CD4-positive, alpha-beta T cell (primary cell): Measurements from ENCODE around the gene ERCC5. TPM values are rescaled to one million over a fixed set of nuclear protein-coding genes. Genes with fewer than 3 reads are reported as not detected.
A peak's percentile ranks its signal among the peaks of the same experiment; 100 is the strongest.

Experiments used
- ATAC-seq: fragments of 200-7000 bp; cut with Tn5 transposase; one replicate; pipeline ENCODE4 v1.10.0; 2022; ENCODE audit warnings: mild to moderate bottlenecking; ENCODE audit not compliant: poor library complexity
- CTCF ChIA-PET: fragments of 350-600 bp; sonication (Branson Sonifier 250); formaldehyde crosslinking; loops from one replicate; lab custom pipeline; 2021; ENCODE audit warnings: antibody characterized with exemption, inconsistent platforms; lab: Charles Lee
- POLR2A ChIA-PET: fragments of 350-600 bp; sonication (Branson Sonifier 250); formaldehyde crosslinking; loops from one replicate; lab custom pipeline; 2021; ENCODE audit warnings: antibody characterized with exemption, inconsistent platforms; lab: Charles Lee
- DNase-seq, 14 experiments: peaks; one replicate each; pipeline ENCODE4 v3.0.0-alpha.2; 2013 to 2020; ENCODE audit warnings: mixed read lengths in 2 of 14
- H3K27ac ChIP-seq, 2 donors: one replicate each; pipeline versions ENCODE4 v1.5.1 to v1.7.0; 2013; ENCODE audit warnings: low read length in 2 of 2, low read depth in 1 of 2, mild to moderate bottlenecking in 1 of 2
- H3K27me3 ChIP-seq, 2 experiments: 1 replicate in 1 of 2; 2 replicates in 1 of 2; pipeline versions ENCODE4 v1.6.1 to v1.7.0; 2013; ENCODE audit warnings: low read length in 2 of 2, control low read depth in 1 of 2, mild to moderate bottlenecking in 1 of 2, moderate library complexity in 1 of 2; ENCODE audit not compliant: insufficient read depth in 2 of 2, control insufficient read depth in 1 of 2
- H3K36me3 ChIP-seq: one replicate; pipeline ENCODE4 v1.6.1; 2013; ENCODE audit warnings: low read length, control low read depth; ENCODE audit not compliant: insufficient read depth
- H3K4me1 ChIP-seq: one replicate; pipeline ENCODE4 v1.6.1; 2013; ENCODE audit warnings: low read length, control low read depth; ENCODE audit not compliant: insufficient read depth
- H3K4me3 ChIP-seq: one replicate; pipeline ENCODE4 v1.5.1; 2013; ENCODE audit warnings: mild to moderate bottlenecking, low read length, moderate library complexity
- H3K9me3 ChIP-seq, 2 experiments: 1 replicate in 1 of 2; 2 replicates in 1 of 2; pipeline versions ENCODE4 v1.6.1 to v1.7.0; 2013; ENCODE audit warnings: low read length in 2 of 2, mild to moderate bottlenecking in 2 of 2, control low read depth in 1 of 2, moderate library complexity in 1 of 2; ENCODE audit not compliant: control insufficient read depth in 1 of 2, insufficient read depth in 1 of 2
- H3K27ac Mint-ChIP-seq: one replicate; pipeline ENCODE4 v1.8.0; 2020; ENCODE audit warnings: mixed read lengths
- H3K27me3 Mint-ChIP-seq: one replicate; pipeline ENCODE4 v1.8.0; 2021; ENCODE audit warnings: mixed read lengths
- H3K36me3 Mint-ChIP-seq: one replicate; pipeline ENCODE4 v1.8.0; 2021; ENCODE audit warnings: low read depth, mixed read lengths
- H3K4me1 Mint-ChIP-seq: one replicate; pipeline ENCODE4 v1.8.0; 2021; ENCODE audit warnings: low read depth, mixed read lengths
- H3K4me3 Mint-ChIP-seq: one replicate; pipeline ENCODE4 v1.8.0; 2020; ENCODE audit warnings: mild to moderate bottlenecking, mixed read lengths
- H3K9me3 Mint-ChIP-seq: one replicate; pipeline ENCODE4 v1.8.0; 2020; ENCODE audit warnings: mixed read lengths
- intact Hi-C, 2 experiments: fragments of 100-400 bp; cut with DNase I in 1 of 2; cut with micrococcal nuclease in 1 of 2; formaldehyde crosslinking; loops; one replicate each; pipeline versions ENCODE4 v1.15.1 to v1.9.0; 2023 to 2025; cut with DNase I, micrococcal nuclease
- total RNA-seq, 174 experiments: library from RNA in 2 of 174; stranded (reverse) in 2 of 174; gene quantifications; one replicate each; pipeline ENCODE4 v1.2.3 and lab custom pipeline; 2021 to 2026
- TF ChIP-seq, protein P1 (sequence below): fragments of 200-600 bp; IDR thresholded peaks from one replicate; pipeline ENCODE4 v1.8.0; 2022; ENCODE audit warnings: antibody characterized with exemption, mild to moderate bottlenecking

Gene ERCC5
- total RNA-seq, 2 experiments from 2014 or later = 129 to 136 TPM

DNA sequence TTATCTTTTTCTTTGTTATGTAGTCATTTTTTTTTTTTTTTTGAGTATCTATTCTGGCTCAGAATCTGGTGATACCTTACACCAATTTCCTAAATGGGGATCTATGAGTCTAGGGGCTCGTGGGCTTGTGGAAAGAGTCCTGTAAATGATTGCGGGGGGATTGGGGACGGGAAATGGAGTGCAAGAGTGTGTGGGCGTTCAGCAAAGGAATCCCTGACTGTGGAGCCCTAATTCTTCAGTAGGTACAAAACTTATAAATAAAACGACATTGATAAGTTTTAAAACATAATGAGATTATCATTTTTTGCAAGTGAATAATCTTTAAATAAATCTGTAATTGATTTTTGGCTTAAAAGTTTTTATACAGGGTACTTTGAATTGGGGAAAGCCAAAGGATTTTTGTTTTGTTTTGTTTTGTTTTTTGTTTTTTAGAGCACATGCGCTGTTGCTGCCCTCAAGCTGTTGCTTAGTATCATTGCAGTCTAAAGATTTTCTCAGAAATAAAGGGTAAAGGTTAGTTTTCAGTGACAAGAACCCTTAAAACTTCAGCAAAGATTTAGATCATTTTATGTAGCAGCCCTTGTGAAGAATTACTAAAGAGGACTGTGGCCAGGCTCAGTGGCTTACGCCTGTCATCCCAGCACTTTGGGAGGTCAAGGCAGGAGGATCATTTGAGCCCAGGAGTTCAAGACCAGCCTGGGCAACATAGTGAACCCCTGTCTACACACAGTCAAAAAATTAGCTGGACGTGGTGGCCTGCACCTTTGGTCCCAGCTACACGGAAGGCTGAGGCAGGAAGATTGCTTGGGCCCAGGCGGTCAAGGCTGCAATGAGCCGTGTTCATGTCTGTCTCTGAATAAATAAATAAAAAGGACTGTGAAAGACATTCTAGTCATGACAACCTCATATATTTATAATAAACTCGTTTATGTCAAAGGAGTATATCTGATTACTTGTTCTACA is 1.7 kb downstream of the ERCC5 start:
- Mint-ChIP-seq H3K4me1 (peaks cover 55% of the 10 kb centered on the region), H3K9me3 (no peaks in the 10 kb centered on the region), H3K27ac (peak overlapping the region; percentile 100), H3K27me3 (no peaks in the 10 kb centered on the region), H3K36me3 (peaks cover 56% of the 10 kb centered on the region), H3K4me3 (peak overlapping the region; percentile 100)
- Histone ChIP-seq H3K4me3 (peak overlapping the region; percentile 98), H3K27me3 (no peaks in the 10 kb centered on the region), H3K27ac (peak overlapping the region; percentile 97 to 99), H3K36me3 (peaks cover 17% of the 10 kb centered on the region), H3K4me1 (peaks cover 32% of the 10 kb centered on the region), H3K9me3 (no peaks in the 10 kb centered on the region)
- ATAC-seq = no peak
- TF ChIP-seq, protein P1, sequence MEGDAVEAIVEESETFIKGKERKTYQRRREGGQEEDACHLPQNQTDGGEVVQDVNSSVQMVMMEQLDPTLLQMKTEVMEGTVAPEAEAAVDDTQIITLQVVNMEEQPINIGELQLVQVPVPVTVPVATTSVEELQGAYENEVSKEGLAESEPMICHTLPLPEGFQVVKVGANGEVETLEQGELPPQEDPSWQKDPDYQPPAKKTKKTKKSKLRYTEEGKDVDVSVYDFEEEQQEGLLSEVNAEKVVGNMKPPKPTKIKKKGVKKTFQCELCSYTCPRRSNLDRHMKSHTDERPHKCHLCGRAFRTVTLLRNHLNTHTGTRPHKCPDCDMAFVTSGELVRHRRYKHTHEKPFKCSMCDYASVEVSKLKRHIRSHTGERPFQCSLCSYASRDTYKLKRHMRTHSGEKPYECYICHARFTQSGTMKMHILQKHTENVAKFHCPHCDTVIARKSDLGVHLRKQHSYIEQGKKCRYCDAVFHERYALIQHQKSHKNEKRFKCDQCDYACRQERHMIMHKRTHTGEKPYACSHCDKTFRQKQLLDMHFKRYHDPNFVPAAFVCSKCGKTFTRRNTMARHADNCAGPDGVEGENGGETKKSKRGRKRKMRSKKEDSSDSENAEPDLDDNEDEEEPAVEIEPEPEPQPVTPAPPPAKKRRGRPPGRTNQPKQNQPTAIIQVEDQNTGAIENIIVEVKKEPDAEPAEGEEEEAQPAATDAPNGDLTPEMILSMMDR = peak; percentile 76
- DNase-seq = peak in 4 of 14 experiments; percentile 13 to 70 (median 64)
- ChIA-PET POLR2A (interaction anchor here (0.6 to 6.9 kb wide), 9 partner anchors 17 to 268 kb away, joined by 3 to 575 read pairs (median 4); partner anchors contain the start of genes BIVM, POGLUT2, TEX30 and TPP2), CTCF (interaction anchor here (0.7 to 4.7 kb wide), 11 partner anchors 9 to 267 kb away, joined by 3 to 18 read pairs (median 4); no protein-coding TSS in a partner anchor)
- intact Hi-C loops = loop anchor here (1.0 to 5.0 kb wide), 7 partner anchors 47 to 455 kb away; no protein-coding TSS in a partner anchor

- ChIA-PET POLR2A (interaction anchor here (4.1 to 6.9 kb wide), 3 partner anchors 50 to 255 kb away, joined by 35 to 575 read pairs (median 75); partner anchors contain the start of genes BIVM, POGLUT2, TEX30 and TPP2), CTCF (interaction anchor here (3.1 to 4.7 kb wide), 2 partner anchors 8 to 49 kb away, joined by 6 to 18 read pairs; no protein-coding TSS in a partner anchor)
- H3K9me3 ChIP-seq = no peaks in the 10 kb centered on the region
- no peaks in the 10 kb centered on the region for H3K27me3 ChIP-seq
- peaks cover 32% of the 10 kb centered on the region for H3K4me1 ChIP-seq
- Mint-ChIP-seq H3K9me3 (no peaks in the 10 kb centered on the region), H3K4me1 (peaks cover 69% of the 10 kb centered on the region), H3K4me3 (peak overlapping the region; percentile 43), H3K36me3 (peaks cover 67% of the 10 kb centered on the region), H3K27me3 (no peaks in the 10 kb centered on the region), H3K27ac (peak overlapping the region; percentile 77)
- TF ChIP-seq, protein P1 = no peak
- intact Hi-C loops = loop anchor here in 1 of 2 experiments (5.0 kb wide), 4 partner anchors 122 to 457 kb away; no protein-coding TSS in a partner anchor
- peaks cover 31% of the 10 kb centered on the region for H3K36me3 ChIP-seq
- DNase-seq (no peak), ATAC-seq (no peak)
- H3K4me3 ChIP-seq = no peak overlapping the region
- no peak overlapping the region for H3K27ac ChIP-seq
These were observed 3.1 kb downstream of the ERCC5 start for GRCh38 chr13:102848956-102849355.

DNA sequence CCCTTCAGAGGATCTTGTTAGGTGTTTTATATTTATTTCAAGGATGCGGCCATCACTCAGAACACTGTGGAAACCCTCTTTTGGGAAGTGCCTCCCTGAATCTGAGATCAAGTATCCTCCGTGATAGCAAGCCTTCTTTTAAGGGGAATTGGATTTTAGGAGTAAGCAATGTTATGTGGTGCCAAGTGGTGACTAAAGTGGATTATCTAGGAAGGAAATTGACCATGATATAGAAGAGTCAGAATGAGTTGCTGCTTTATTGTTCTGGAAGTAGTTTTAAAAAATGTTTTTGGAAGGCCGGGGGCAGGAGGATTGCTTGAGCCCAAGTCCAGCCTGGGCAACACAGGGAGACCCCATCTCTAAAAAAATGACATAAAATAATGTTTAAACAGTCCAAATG is 6.7 kb downstream of the ERCC5 start:
- Mint-ChIP-seq H3K9me3 (no peaks in the 10 kb centered on the region), H3K27ac (peak overlapping the region; percentile 51), H3K4me1 (peaks cover 67% of the 10 kb centered on the region), H3K36me3 (peaks cover 77% of the 10 kb centered on the region), H3K4me3 (peak overlapping the region; percentile 38), H3K27me3 (no peaks in the 10 kb centered on the region)
- DNase-seq = no peak
- no peaks in the 10 kb centered on the region for H3K9me3 ChIP-seq
- POLR2A ChIA-PET = no interaction called here
- H3K4me1 ChIP-seq = peaks cover 16% of the 10 kb centered on the region
- H3K27ac ChIP-seq = no peak overlapping the region
- H3K27me3 ChIP-seq = no peaks in the 10 kb centered on the region
- CTCF ChIA-PET = no interaction called here
- H3K36me3 ChIP-seq = peaks cover 65% of the 10 kb centered on the region
- H3K4me3 ChIP-seq = no peak overlapping the region
- intact Hi-C loops = no loop called here
- TF ChIP-seq, protein P1 = no peak
- no peak for ATAC-seq
